GM12872 (cell line): ENCODE measurements around the gene YDJC.

Source experiments
- TF ChIP-seq, protein P1 (sequence below): IDR thresholded peaks from 3 replicates; pipeline ENCODE4 v1.5.1; 2011; ENCODE audit warnings: low read depth, mild to moderate bottlenecking, low read length, moderate library complexity; ENCODE audit not compliant: insufficient read depth

Gene YDJC

DNA sequence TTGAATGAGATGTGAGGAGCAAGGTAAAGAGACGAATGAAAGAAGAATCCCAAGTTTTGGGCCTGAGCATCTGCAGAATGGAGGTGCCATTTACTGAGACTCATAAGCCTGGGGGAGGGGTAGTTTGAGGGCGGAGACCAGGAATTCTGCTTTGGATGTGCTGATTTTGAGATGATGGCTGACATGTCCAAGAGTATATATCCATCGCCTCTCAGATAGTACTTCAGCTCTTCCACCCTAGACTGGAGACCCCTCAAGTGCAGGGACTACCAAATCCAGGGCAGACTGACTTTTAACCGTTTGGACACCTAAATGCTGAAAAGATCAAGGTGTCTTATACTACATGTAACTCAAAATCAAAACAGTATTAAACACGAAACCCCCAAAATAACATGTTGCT, 11.0 kb upstream of the YDJC start:
- TF ChIP-seq, protein P1, sequence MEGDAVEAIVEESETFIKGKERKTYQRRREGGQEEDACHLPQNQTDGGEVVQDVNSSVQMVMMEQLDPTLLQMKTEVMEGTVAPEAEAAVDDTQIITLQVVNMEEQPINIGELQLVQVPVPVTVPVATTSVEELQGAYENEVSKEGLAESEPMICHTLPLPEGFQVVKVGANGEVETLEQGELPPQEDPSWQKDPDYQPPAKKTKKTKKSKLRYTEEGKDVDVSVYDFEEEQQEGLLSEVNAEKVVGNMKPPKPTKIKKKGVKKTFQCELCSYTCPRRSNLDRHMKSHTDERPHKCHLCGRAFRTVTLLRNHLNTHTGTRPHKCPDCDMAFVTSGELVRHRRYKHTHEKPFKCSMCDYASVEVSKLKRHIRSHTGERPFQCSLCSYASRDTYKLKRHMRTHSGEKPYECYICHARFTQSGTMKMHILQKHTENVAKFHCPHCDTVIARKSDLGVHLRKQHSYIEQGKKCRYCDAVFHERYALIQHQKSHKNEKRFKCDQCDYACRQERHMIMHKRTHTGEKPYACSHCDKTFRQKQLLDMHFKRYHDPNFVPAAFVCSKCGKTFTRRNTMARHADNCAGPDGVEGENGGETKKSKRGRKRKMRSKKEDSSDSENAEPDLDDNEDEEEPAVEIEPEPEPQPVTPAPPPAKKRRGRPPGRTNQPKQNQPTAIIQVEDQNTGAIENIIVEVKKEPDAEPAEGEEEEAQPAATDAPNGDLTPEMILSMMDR, result no peak

DNA sequence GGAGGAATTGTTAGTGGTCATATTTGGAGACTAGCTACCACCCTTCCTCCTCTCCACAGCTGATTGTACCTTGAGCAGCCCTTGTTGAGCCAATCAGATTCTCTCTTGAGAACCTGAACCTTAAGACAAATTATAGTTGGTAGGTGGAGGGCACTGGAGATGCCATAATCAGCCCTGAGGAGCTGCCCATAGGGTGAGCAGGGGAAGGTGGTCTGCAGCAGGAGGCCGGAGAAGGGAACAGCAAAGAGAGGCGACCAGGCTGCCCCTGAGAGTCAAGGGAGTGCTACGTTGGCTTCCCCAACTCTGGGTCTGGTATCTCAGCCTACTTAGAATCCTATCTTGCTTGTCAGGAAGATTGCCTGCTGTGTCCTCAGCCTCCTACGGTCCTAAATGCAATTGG, 9.5 kb upstream of the YDJC start:
- TF ChIP-seq, protein P1, result no peak

DNA sequence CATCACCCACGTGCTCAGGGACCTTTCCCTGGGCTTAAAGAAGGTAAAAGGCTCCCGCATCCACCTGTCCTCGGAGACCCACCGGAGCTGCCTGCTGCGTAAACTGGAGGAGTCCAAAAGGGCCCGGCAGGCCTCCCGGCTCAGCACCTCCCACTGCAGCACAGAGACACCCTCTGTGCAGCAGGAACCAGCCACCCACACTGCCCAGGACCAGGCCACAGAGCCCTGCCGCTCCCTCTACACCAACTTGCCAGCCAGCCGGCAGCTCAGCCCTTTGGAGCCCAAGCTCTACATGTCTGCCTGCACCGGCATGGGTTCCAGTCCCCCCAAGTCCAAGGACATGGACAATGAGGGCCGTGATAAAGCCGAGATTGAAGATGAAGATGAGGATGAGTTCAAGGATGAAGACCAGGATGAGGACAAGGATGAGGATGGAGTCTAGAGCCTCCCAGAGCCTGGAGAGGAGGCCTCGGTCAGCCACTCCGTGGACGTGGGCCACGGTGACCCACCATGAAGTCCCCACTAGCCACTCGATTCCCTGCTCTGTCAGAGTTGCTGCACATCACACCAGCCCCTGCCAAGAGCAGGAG, 6.9 kb upstream of the YDJC start:
- TF ChIP-seq, protein P1, result no peak

DNA sequence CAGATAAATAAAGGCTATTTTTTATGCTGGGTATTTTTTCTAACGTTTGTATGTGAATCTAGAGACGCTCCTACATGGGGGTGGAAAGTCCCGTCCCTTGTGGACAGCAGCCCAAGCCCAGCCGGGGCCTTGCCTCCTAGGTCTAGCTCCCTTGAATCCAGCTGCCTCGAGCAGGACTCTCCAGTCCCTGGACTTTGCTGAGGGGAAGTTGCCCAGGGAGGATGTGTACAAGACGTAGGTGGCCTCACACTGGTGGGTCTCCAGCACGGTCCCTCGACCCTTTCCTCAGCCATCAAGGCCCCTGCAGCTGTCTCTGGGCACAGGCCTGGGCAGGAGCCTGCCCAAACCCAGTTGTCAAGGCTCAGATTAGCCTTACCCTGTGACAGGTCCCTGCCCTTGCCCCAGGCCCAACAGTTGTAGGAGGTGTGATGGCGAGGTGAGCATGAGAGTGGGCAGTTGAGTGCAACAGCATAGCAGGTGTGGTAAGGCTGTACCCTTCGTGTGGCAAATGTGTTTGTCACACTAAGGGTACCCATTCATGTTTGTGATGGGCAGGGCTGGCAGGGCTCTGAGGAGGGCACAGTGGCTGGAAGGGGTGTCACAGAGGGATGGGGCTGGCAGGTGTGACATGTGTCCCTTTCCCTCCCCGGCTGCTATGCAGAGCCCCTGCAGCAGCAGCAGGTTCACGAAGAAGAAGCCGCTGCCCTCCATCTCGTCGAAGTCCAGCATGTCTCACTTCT, 6.1 kb upstream of the YDJC start:
- TF ChIP-seq, protein P1, result no peak

DNA sequence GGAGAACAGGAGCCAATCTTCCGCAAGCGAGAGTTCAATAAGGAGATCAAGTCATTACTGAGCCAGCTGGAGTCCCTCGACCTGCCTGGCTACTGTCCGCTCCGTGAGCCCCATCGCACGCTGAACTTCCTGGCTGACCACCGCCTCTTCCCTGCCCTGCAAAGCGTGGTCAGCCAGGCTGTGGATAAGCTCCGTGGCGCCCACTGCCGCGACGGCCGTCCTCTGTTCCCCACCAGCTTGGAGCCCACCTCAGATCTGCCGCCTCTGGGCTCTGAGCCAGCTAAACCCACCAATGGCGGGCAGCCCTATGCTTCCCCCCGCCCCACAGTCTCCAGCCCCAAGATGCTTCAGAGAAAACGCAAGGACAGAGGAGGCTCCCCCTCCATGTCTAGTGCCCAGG, 5.0 kb upstream of the YDJC start:
- TF ChIP-seq, protein P1, result no peak

DNA sequence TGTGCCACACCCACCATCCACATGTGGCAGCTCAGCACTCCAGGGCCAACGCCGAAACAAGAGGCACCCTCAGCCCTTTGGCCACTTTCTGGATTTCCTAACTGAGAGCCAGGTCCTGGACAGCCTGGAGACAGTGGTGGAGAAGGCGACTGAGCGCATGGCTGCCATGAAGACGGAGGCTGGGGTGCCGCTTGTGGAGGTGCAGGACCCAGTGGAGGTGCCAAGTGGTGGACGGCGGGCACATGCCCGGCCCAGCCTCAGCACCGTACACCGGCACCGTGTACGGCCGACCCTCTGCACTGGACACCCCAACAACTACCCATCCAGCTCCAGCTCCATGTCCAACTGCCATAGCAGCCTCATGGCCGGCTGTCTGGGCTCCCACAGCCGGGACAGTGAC, 4.3 kb upstream of the YDJC start:
- TF ChIP-seq, protein P1, result no peak

DNA sequence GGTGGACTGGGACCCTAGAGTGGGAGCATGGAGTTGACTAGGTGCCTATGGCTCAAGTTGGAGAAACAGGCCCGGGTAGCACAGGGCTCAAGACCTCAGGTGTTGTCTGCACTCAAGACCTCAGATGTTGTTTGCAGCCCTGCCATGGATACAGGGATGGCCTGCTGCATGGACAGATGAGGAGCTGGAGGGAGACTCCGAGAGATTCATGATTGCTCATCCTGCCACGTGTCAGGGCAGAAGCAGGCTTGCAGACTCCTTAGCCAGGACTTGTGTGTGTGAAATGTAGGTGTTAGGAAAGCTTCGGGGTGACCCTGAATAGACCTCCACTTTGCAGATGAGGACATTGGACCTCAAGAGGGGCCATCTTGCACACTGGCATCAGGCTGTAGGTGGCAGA, 3.7 kb upstream of the YDJC start:
- TF ChIP-seq, protein P1, result no peak
